PFSK-1 (cell line): ENCODE data around the gene CDC42EP2.

ENCODE experiments used
- FOXP2 ChIP-seq: optimal IDR thresholded peaks from 2 replicates; pipeline ENCODE3; 2011; ENCODE audit warnings: borderline replicate concordance, control low read depth, inconsistent platforms; ENCODE audit not compliant: insufficient read depth; ENCODE audit errors: extremely low read length, extremely low read depth
- POLR2AphosphoS5 ChIP-seq: IDR thresholded peaks from 2 replicates; pipeline ENCODE4 v1.6.1; 2012; ENCODE audit warnings: low read depth, mild to moderate bottlenecking, control low read depth, low read length, moderate library complexity
- SIN3A ChIP-seq: IDR thresholded peaks from 2 replicates; pipeline ENCODE4 v1.6.1; 2012; ENCODE audit warnings: mild to moderate bottlenecking, low read length, moderate library complexity, borderline replicate concordance; ENCODE audit not compliant: insufficient read depth
- TAF1 ChIP-seq: IDR thresholded peaks from 2 replicates; pipeline ENCODE4 v1.6.1; 2012; ENCODE audit warnings: low read length, control low read depth, borderline replicate concordance; ENCODE audit not compliant: insufficient read depth
- TF ChIP-seq, protein P1 (sequence below), 2 experiments: IDR thresholded peaks; 2 replicates each; pipeline versions ENCODE4 v1.6.1 to v1.8.0; 2011 to 2012; ENCODE audit warnings: low read depth in 2 of 2, low read length in 2 of 2, control low read depth in 1 of 2, inconsistent platforms in 1 of 2, mild to moderate bottlenecking in 1 of 2, moderate library complexity in 1 of 2; ENCODE audit not compliant: insufficient read depth in 1 of 2

Gene CDC42EP2

DNA sequence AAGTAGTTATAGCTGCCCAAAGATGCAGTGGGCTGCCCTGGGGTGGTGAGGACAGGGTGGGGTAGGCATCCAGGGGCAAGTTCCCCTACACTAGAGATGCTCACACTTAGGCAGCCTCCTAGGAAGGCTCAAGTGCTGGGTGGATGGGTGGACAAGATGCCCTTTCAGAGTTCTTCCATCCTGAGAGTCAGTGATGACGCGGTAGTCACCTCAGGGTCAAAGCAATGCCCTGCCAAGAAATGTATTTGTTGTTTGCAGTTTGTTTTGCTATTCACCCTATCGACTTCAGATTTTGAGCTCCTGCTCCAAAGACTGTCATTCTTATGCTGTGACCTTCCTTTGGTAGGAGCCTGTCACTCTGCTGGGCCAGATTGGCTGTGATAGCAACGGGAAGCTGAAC lies 34.0 kb upstream of the CDC42EP2 start:
- TF ChIP-seq TAF1, result no peak; the same call in 1 of the 2 replicates
- TF ChIP-seq, protein P1, sequence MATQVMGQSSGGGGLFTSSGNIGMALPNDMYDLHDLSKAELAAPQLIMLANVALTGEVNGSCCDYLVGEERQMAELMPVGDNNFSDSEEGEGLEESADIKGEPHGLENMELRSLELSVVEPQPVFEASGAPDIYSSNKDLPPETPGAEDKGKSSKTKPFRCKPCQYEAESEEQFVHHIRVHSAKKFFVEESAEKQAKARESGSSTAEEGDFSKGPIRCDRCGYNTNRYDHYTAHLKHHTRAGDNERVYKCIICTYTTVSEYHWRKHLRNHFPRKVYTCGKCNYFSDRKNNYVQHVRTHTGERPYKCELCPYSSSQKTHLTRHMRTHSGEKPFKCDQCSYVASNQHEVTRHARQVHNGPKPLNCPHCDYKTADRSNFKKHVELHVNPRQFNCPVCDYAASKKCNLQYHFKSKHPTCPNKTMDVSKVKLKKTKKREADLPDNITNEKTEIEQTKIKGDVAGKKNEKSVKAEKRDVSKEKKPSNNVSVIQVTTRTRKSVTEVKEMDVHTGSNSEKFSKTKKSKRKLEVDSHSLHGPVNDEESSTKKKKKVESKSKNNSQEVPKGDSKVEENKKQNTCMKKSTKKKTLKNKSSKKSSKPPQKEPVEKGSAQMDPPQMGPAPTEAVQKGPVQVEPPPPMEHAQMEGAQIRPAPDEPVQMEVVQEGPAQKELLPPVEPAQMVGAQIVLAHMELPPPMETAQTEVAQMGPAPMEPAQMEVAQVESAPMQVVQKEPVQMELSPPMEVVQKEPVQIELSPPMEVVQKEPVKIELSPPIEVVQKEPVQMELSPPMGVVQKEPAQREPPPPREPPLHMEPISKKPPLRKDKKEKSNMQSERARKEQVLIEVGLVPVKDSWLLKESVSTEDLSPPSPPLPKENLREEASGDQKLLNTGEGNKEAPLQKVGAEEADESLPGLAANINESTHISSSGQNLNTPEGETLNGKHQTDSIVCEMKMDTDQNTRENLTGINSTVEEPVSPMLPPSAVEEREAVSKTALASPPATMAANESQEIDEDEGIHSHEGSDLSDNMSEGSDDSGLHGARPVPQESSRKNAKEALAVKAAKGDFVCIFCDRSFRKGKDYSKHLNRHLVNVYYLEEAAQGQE (IDR thresholded peaks at IDR 0.05; ENCODE audit: insufficient read depth in 1 of 2, low read depth in 2 of 2, low read length in 2 of 2), result no peak
- TF ChIP-seq POLR2AphosphoS5, result no peak
- TF ChIP-seq FOXP2, result no peak
- TF ChIP-seq SIN3A, result no peak

DNA sequence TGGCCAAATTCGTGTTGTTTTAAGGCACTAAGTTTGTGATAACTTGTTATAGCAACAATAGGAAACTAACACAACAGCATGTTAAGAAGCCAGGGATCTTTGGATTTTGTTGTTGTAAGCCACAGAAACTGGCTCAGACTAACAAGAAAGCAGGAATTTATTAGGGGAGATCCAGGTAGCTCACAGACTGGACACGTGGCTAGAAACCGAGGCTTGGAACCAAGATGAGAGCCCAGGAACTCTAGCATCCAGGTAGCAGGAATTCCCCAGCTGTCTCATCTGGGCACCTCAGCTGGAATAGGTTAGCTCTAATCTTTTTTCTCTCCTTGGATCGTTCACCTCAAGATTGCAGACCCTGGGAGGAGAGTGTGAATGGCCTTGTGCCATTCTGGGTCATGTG lies 28.0 kb upstream of the CDC42EP2 start:
- TF ChIP-seq POLR2AphosphoS5, result no peak
- TF ChIP-seq FOXP2, result no peak

DNA sequence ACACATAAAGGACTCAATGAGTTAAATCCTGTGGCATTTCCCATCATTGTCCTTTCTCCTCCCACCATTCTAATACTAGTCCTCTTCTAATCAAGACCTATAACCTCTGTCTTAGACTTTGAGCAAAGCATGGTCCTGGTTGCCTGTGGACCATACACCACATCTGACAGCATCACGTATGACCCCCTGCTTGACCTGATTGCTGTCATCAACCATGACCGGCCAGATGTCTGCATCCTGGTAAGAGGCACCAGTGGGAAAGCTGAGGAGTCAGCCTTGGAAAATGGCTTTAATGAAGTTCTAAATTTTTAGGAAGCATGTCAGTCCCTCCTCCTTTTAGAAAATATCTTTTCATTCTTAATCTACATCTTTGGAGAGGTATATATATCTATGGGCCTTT lies 27.1 kb upstream of the CDC42EP2 start:
- no peak for TF ChIP-seq SIN3A
- TF ChIP-seq, protein P1 (IDR thresholded peaks at IDR 0.05; ENCODE audit: insufficient read depth in 1 of 2, low read depth in 2 of 2, low read length in 2 of 2), result no peak
- no peak for TF ChIP-seq TAF1
- no peak for TF ChIP-seq FOXP2
- TF ChIP-seq POLR2AphosphoS5, result no peak

DNA sequence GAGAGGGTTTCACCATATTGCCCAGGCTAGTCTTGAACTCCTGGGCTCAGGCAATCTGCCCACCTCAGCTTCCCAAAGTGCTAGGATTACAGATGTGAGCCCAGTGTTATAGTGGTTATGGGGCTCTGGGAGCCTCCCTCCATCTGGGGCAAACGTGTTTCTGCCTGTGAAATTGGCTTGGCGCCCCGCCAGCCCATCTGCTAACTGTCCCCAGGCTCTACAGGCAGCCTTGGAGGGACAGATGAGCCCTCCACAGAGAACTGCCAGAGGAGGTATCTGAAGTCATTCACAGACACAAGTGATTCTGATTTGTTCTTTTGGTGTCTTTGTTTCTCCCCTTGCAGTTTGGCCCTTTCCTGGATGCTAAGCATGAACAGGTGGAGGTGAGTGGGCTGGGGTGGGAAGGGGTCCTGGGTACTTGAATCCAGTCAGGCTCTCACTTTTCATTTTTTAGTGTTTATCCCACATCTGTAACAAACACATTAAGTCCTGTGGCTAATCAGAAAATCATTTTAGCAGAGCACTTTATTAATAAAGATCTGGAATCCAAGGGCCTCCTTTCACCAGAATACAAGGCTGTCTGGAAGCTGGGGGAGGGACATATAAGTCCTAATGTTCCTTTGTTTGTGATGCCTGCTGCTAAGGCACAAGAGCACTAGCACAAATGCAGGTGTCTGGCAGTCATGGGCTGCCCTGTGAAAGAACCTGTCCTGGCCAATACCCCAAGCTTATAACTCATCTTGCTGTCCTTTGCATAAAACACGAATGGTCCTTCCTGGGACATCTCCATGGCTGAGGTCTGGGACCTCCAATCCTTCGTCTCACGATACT lies 25.7 kb upstream of the CDC42EP2 start:
- TF ChIP-seq, protein P1 (IDR thresholded peaks at IDR 0.05; ENCODE audit: insufficient read depth in 1 of 2, low read depth in 2 of 2, low read length in 2 of 2), result no peak
- TF ChIP-seq SIN3A, result no peak
- no peak for TF ChIP-seq TAF1
- TF ChIP-seq FOXP2, result no peak
- TF ChIP-seq POLR2AphosphoS5, result no peak

DNA sequence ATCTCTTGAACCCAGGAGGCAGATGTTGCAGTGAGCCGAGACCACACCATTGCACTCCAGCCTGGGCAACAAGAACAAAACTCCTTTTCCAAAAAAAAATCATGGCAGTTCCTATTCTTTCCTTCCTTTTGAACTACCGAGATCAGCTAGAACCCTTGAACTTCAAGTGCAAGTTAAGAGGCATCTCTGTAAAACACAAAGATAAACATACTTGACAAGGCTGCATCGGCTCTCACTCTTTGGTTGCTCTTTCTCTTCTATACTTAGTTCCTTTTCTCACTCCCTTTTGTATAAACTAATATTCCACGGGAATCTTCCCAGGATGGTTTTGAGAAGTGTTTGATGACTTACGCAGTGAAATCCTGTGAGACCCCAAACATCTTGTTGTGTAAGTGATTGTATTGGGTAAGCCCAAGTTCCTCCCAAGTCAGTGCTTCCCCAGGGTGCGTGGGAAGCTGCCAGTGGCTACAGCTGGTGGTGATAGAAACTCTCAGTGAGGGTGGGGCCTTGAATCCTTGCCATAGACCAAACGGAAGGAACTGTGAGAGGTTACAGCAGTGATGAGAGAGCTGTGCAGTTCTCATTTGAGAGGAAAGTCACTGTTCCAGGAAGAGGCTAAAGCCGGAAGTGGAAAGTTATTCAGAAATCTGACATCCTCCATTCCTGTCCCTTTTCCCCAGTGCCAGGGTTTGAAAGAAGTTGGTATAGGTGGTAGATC lies 24.1 kb upstream of the CDC42EP2 start:
- TF ChIP-seq FOXP2 (peak; percentile 64), SIN3A (0 out of 2 replicates have a peak, but pooled peaks have one; percentile 50), TAF1 (no peak), POLR2AphosphoS5 (no peak)
- TF ChIP-seq, protein P1 (IDR thresholded peaks at IDR 0.05; ENCODE audit: insufficient read depth in 1 of 2, low read depth in 2 of 2, low read length in 2 of 2), result 0 out of 4 replicates have a peak, but pooled peaks of 1 of the 2 experiments have one; percentile 26
